HG02588 (cell line): ENCODE results near the gene GALNTL6.

Source experiments
- ATAC-seq: cut with Tn5 transposase; IDR thresholded peaks from one replicate; pipeline ENCODE4 v1.9.1; 2021; ENCODE audit warnings: mild to moderate bottlenecking, moderate library complexity; ENCODE audit not compliant: unreplicated experiment

Gene GALNTL6

GRCh38 chr4:171876636-171877035 is 63.4 kb downstream of the GALNTL6 start:
- no peak for ATAC-seq

GRCh38 chr4:171880136-171880535 is 66.9 kb downstream of the GALNTL6 start:
- no peak for ATAC-seq

GRCh38 chr4:171889681-171890080 is 76.5 kb downstream of the GALNTL6 start:
- ATAC-seq: no peak

GRCh38 chr4:171891038-171891437 is 77.8 kb downstream of the GALNTL6 start:
- ATAC-seq: peak; percentile 63

- no peak for ATAC-seq
Measured at GRCh38 chr4:171896426-171896825, 83.2 kb downstream of the GALNTL6 start.

GRCh38 chr4:171919314-171919713 is 106.1 kb downstream of the GALNTL6 start:
- no peak for ATAC-seq

- no peak for ATAC-seq
Measured at GRCh38 chr4:171920901-171921300, 107.7 kb downstream of the GALNTL6 start.

- no peak for ATAC-seq
Measured at GRCh38 chr4:171924746-171925376, 111.7 kb downstream of the GALNTL6 start.

- no peak for ATAC-seq
Measured at GRCh38 chr4:171928336-171928735, 115.1 kb downstream of the GALNTL6 start.

GRCh38 chr4:171929477-171929876 is 116.3 kb downstream of the GALNTL6 start:
- no peak for ATAC-seq

GRCh38 chr4:171929907-171930306 is 116.7 kb downstream of the GALNTL6 start:
- ATAC-seq: no peak

GRCh38 chr4:171932238-171932637 is 119.0 kb downstream of the GALNTL6 start:
- ATAC-seq: no peak

GRCh38 chr4:171940656-171941055 is 127.5 kb downstream of the GALNTL6 start:
- ATAC-seq: no peak

GRCh38 chr4:171947400-171947799 is 134.2 kb downstream of the GALNTL6 start:
- ATAC-seq: no peak

GRCh38 chr4:171948038-171948437 is 134.8 kb downstream of the GALNTL6 start:
- no peak for ATAC-seq

- ATAC-seq: no peak
Measured at GRCh38 chr4:171954650-171955049, 141.4 kb downstream of the GALNTL6 start.

- no peak for ATAC-seq
Measured at GRCh38 chr4:171956678-171957077, 143.5 kb downstream of the GALNTL6 start.

GRCh38 chr4:171962110-171962509 is 148.9 kb downstream of the GALNTL6 start:
- ATAC-seq: no peak

GRCh38 chr4:171966356-171966755 is 153.2 kb downstream of the GALNTL6 start:
- ATAC-seq: no peak

GRCh38 chr4:171978216-171978615 is 165.0 kb downstream of the GALNTL6 start:
- no peak for ATAC-seq

GRCh38 chr4:171979461-171979860 is 166.3 kb downstream of the GALNTL6 start:
- ATAC-seq: no peak

- no peak for ATAC-seq
Measured at GRCh38 chr4:171981185-171981584, 168.0 kb downstream of the GALNTL6 start.
